NB4 (cell line): ENCODE measurements around the gene PRKRA.

Experiments used
- POLR2A ChIP-seq: IDR thresholded peaks from 2 replicates; pipeline ENCODE4 v1.6.1; 2011; ENCODE audit warnings: mild to moderate bottlenecking; ENCODE audit not compliant: insufficient read length; ENCODE audit errors: extremely low read depth
- TF ChIP-seq, protein P1 (sequence below): IDR thresholded peaks from one replicate; pipeline ENCODE4 v1.5.1; 2012; ENCODE audit warnings: low read depth, low read length

DNA sequence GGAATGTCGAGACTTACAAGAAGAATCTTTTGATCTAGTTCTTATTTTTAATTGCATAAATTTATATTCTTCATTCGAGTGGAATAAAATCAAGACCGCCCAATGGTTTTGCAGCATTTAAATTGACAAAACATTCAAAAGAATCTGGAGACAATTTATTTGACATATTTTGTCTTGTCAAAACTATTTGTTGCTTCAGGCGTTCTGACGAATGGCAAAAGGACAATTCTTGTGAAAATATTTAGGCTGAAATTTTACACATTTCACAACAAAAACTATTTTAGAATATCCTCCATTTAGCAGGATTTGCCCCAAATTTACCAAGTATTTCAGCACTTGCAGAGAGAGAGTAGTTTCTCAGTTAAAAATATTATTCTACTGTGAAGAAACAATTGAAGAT is 41.7 kb downstream of the PRKRA start:
- TF ChIP-seq, protein P1, sequence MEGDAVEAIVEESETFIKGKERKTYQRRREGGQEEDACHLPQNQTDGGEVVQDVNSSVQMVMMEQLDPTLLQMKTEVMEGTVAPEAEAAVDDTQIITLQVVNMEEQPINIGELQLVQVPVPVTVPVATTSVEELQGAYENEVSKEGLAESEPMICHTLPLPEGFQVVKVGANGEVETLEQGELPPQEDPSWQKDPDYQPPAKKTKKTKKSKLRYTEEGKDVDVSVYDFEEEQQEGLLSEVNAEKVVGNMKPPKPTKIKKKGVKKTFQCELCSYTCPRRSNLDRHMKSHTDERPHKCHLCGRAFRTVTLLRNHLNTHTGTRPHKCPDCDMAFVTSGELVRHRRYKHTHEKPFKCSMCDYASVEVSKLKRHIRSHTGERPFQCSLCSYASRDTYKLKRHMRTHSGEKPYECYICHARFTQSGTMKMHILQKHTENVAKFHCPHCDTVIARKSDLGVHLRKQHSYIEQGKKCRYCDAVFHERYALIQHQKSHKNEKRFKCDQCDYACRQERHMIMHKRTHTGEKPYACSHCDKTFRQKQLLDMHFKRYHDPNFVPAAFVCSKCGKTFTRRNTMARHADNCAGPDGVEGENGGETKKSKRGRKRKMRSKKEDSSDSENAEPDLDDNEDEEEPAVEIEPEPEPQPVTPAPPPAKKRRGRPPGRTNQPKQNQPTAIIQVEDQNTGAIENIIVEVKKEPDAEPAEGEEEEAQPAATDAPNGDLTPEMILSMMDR = no peak
- no peak for TF ChIP-seq POLR2A
